ENCODE results near the gene GLDN.

DNA sequence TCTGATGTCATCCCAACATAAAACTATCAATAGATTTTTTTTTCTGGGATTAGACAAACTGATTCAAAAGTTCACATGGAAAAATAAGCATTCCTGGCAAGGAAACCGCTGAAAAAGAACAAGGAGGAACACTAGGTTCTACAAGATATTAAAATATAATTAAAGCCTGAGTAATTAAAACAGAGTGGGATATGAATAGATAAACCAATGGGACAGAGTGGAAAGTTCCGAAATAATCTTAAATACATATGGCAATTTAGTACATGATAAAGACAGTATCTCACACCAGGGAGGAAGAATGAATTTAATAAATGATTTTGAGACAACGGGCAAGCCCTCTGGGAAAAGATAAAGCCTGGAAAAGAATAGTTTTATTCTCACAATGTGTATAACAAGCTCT is 4.7 kb downstream of the GLDN start:
- no peak for TF ChIP-seq EZH2 (IDR thresholded peaks at IDR 0.05)
- no peak for TF ChIP-seq POLR2AphosphoS5 (IDR thresholded peaks at IDR 0.05; ENCODE audit: borderline replicate concordance, low read depth, low read length)
- no peak for TF ChIP-seq FOXP2 (optimal IDR thresholded peaks at IDR 0.05; ENCODE audit: control extremely low read depth, extremely low read length, insufficient read depth)
